HepG2 (cell line): ENCODE measurements around the gene TTLL4. TPM values are rescaled to one million over a fixed set of nuclear protein-coding genes. Genes with fewer than 3 reads are reported as not detected.

ENCODE experiments used
- ARHGAP35 ChIP-seq: sonication (generic); formaldehyde crosslinking; IDR thresholded peaks from 2 replicates; pipeline ENCODE4 v1.9.0; 2022; ENCODE audit warnings: mild to moderate bottlenecking, inconsistent platforms, moderate library complexity, missing genetic modification reagents, borderline replicate concordance
- CBX2 ChIP-seq, 2 experiments: fragments of 200-600 bp in 1 of 2; sonication (generic); formaldehyde crosslinking in 1 of 2; IDR thresholded peaks; 2 replicates each; pipeline versions ENCODE4 v1.7.0 to v1.8.1; 2018 to 2022; ENCODE audit warnings: low read depth in 2 of 2, low read length in 1 of 2, mild to moderate bottlenecking in 1 of 2, missing genetic modification reagents in 1 of 2
- MXI1 ChIP-seq: IDR thresholded peaks from 3 replicates; pipeline ENCODE4 v1.6.1; 2012; ENCODE audit warnings: low read depth, low read length, inconsistent platforms, borderline replicate concordance
- PHF21A ChIP-seq: sonication (generic); formaldehyde crosslinking; IDR thresholded peaks from 2 replicates; pipeline ENCODE4 v1.5.0; 2020; ENCODE audit warnings: mild to moderate bottlenecking, missing genetic modification reagents
- POLR2AphosphoS2 ChIP-seq: IDR thresholded peaks from 2 replicates; pipeline ENCODE4 v1.6.1; 2011; ENCODE audit warnings: low read depth, low read length, improper control_type of control experiment
- RCOR2 ChIP-seq: IDR thresholded peaks from 2 replicates; pipeline ENCODE4 v1.6.1; 2016; ENCODE audit warnings: missing biosample characterization, missing genetic modification reagents
- SAP130 ChIP-seq: IDR thresholded peaks from 2 replicates; pipeline ENCODE4 v1.6.1; 2016; ENCODE audit warnings: low read depth
- SRSF4 ChIP-seq: fragments of 200-400 bp; formaldehyde crosslinking; IDR thresholded peaks from one replicate; pipeline ENCODE4 v1.6.1; 2018; ENCODE audit warnings: mild to moderate bottlenecking, low read depth, low read length, moderate library complexity; ENCODE audit not compliant: poor library complexity, severe bottlenecking
- TCF7L2 ChIP-seq: IDR thresholded peaks from 2 replicates; pipeline ENCODE4 v1.6.1; 2011; ENCODE audit warnings: mild to moderate bottlenecking, low read depth, low read length, moderate library complexity
- TEAD3 ChIP-seq: optimal IDR thresholded peaks from 2 replicates; pipeline ENCODE3; 2016; ENCODE audit warnings: borderline replicate concordance
- ZBTB20 ChIP-seq: sonication (generic); formaldehyde crosslinking; IDR thresholded peaks from 2 replicates; pipeline ENCODE4 v1.8.1; 2023; ENCODE audit warnings: missing genetic modification reagents, low read depth, mild to moderate bottlenecking, borderline replicate concordance
- ZFP82 ChIP-seq: sonication (generic); formaldehyde crosslinking; IDR thresholded peaks from 2 replicates; pipeline ENCODE4 v1.5.1; 2020; ENCODE audit warnings: mild to moderate bottlenecking, missing genetic modification reagents, borderline replicate concordance
- ZKSCAN8 ChIP-seq: IDR thresholded peaks from 2 replicates; pipeline ENCODE4 v1.6.1; 2016; ENCODE audit warnings: borderline replicate concordance, missing genetic modification reagents, missing compliant biosample characterization
- ZNF629 ChIP-seq: sonication (generic); formaldehyde crosslinking; conservative IDR thresholded peaks from 2 replicates; pipeline ENCODE4 v1.5.0; 2020; ENCODE audit warnings: missing genetic modification reagents
- ZNF7 ChIP-seq: IDR thresholded peaks from 2 replicates; pipeline ENCODE4 v1.6.1; 2016; ENCODE audit warnings: missing biosample characterization, missing genetic modification reagents
- ZNF841 ChIP-seq: sonication (generic); formaldehyde crosslinking; IDR thresholded peaks from 2 replicates; pipeline ENCODE4 v1.8.1; 2023; ENCODE audit warnings: missing genetic modification reagents, borderline replicate concordance
- polyA plus RNA-seq, 8 experiments: library from polyadenylated mRNA; depleted of rRNA in 3 of 8; stranded (reverse) in 7 of 8; unstranded in 1 of 8; fragments of >200 nt; fragmentation: Illumina TruSeq in 4 of 8; extraction: Trizol in 4 of 8; gene quantifications; 2 replicates each; pipeline versions ENCODE4 v1.2.1 to v1.2.3, GENCODE V29; 2011 to 2016; ENCODE audit warnings: low read depth in 4 of 8, missing spikeins in 1 of 8, mixed read lengths in 1 of 8; ENCODE audit not compliant: insufficient read depth in 1 of 8
- total RNA-seq, 5 experiments: library from RNA; depleted of rRNA; stranded (reverse); fragments of >200 nt; fragmentation: Illumina TruSeq; extraction: Trizol; gene quantifications; 2 replicates each; pipeline ENCODE4 v1.2.3, GENCODE V29; 2016; ENCODE audit warnings: low read depth in 1 of 5
- TF ChIP-seq, protein P1 (sequence below): IDR thresholded peaks from 2 replicates; pipeline ENCODE4 v1.6.1; 2012; ENCODE audit warnings: low read depth, low read length, improper control_type of control experiment
- TF ChIP-seq, protein P2 (sequence below): sonication (generic); formaldehyde crosslinking; IDR thresholded peaks from 2 replicates; pipeline ENCODE4 v1.4.0; 2020; ENCODE audit warnings: missing genetic modification reagents
- TF ChIP-seq, protein P3 (sequence below): sonication (generic); formaldehyde crosslinking; IDR thresholded peaks from 2 replicates; pipeline ENCODE4 v1.8.1; 2022; ENCODE audit warnings: mild to moderate bottlenecking, missing genetic modification reagents
- TF ChIP-seq, protein P4 (sequence below): sonication (generic); formaldehyde crosslinking; IDR thresholded peaks from 2 replicates; pipeline ENCODE4 v1.5.0; 2020; ENCODE audit warnings: missing genetic modification reagents, mild to moderate bottlenecking, borderline replicate concordance
- TF ChIP-seq, protein P5 (sequence below): sonication (generic); formaldehyde crosslinking; IDR thresholded peaks from 2 replicates; pipeline ENCODE4 v1.8.1; 2023; ENCODE audit warnings: mild to moderate bottlenecking, missing genetic modification reagents

Gene TTLL4
- total and polyA plus RNA-seq, 2 of the 13 experiments (the other 11 are each of a cell fraction or from before 2014, with no cell fraction given) = 77.5 to 84.6 TPM

DNA sequence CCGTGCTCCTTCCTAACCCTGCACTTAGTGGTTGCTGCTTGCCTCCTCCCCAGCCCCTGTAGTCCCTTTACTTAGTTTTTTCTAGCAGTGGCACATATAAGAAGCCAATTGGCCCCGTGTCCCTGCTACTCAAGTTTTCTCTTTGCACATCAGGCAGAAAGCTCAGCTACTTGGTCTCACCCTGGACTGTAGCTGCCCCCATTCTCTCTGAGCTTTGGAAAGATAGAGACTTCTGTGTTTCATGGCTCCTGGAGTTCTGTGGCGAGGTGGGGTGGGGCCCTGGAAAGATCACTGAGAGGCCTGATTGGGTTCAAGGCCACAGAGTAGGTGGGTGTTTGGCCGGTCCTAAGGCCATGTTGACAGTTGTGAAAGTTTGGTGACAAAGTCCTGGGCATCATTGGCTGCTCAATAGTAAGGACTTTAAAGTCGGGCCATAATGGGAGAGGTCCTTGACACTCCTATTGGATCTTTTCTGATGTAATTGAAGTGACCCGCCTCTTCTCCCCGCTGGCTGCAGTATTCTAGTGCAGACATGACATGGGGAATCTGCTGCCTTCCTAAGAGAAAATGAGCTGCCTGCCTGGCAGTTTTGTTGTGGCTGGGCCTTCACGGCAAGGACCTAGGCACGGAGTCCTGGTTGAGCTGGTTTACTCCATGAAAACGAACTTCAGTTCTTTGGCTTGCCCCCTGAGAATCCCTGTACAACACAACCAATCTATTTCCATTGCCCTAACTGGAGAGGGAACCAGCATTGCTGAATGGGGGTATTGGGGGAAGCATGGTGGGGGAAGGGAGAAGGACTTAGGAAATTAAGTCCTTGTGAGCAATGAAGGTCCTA, 45.2 kb downstream of the TTLL4 start (continued):
- TF ChIP-seq, protein P1, sequence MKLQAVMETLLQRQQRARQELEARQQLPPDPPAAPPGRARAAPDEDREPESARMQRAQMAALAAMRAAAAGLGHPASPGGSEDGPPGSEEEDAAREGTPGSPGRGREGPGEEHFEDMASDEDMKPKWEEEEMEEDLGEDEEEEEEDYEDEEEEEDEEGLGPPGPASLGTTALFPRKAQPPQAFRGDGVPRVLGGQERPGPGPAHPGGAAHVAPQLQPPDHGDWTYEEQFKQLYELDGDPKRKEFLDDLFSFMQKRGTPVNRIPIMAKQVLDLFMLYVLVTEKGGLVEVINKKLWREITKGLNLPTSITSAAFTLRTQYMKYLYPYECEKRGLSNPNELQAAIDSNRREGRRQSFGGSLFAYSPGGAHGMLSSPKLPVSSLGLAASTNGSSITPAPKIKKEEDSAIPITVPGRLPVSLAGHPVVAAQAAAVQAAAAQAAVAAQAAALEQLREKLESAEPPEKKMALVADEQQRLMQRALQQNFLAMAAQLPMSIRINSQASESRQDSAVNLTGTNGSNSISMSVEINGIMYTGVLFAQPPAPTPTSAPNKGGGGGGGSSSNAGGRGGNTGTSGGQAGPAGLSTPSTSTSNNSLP = peak; percentile 85
- TF ChIP-seq SAP130 (CRISPR knock-in tag) (peak; percentile 93), RCOR2 (peak; percentile 99), ARHGAP35 (peak; percentile 82; the same call in 1 of the 2 replicates), ZNF841 (CRISPR knock-in tag) (no peak), ZNF7 (CRISPR knock-in tag) (no peak), MXI1 (peak; percentile 49; the same call in 1 of the 3 replicates), SRSF4 (no peak), TEAD3 (CRISPR knock-in tag) (peak; percentile 84), TCF7L2 (peak; percentile 30; the same call in 1 of the 2 replicates), CBX2 (IDR thresholded peaks at IDR 0.05; ENCODE audit: low read depth, low read length) (no peak), CBX2 (CRISPR knock-in tag; IDR thresholded peaks at IDR 0.05; ENCODE audit: low read depth) (no peak), ZKSCAN8 (CRISPR knock-in tag) (peak; percentile 93; the same call in 1 of the 2 replicates), PHF21A (CRISPR knock-in tag) (peak; percentile 100), ZBTB20 (peak; percentile 97), ZNF629 (peak; percentile 73), POLR2AphosphoS2 (no peak), ZFP82 (CRISPR knock-in tag) (no peak)
- TF ChIP-seq, protein P2, sequence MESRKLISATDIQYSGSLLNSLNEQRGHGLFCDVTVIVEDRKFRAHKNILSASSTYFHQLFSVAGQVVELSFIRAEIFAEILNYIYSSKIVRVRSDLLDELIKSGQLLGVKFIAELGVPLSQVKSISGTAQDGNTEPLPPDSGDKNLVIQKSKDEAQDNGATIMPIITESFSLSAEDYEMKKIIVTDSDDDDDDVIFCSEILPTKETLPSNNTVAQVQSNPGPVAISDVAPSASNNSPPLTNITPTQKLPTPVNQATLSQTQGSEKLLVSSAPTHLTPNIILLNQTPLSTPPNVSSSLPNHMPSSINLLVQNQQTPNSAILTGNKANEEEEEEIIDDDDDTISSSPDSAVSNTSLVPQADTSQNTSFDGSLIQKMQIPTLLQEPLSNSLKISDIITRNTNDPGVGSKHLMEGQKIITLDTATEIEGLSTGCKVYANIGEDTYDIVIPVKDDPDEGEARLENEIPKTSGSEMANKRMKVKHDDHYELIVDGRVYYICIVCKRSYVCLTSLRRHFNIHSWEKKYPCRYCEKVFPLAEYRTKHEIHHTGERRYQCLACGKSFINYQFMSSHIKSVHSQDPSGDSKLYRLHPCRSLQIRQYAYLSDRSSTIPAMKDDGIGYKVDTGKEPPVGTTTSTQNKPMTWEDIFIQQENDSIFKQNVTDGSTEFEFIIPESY (CRISPR knock-in tag) = 0 out of 2 replicates have a peak, but pooled peaks have one; percentile 78
- TF ChIP-seq, protein P3, sequence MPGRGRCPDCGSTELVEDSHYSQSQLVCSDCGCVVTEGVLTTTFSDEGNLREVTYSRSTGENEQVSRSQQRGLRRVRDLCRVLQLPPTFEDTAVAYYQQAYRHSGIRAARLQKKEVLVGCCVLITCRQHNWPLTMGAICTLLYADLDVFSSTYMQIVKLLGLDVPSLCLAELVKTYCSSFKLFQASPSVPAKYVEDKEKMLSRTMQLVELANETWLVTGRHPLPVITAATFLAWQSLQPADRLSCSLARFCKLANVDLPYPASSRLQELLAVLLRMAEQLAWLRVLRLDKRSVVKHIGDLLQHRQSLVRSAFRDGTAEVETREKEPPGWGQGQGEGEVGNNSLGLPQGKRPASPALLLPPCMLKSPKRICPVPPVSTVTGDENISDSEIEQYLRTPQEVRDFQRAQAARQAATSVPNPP = peak; percentile 84; the same call in 1 of the 2 replicates
- TF ChIP-seq, protein P4, sequence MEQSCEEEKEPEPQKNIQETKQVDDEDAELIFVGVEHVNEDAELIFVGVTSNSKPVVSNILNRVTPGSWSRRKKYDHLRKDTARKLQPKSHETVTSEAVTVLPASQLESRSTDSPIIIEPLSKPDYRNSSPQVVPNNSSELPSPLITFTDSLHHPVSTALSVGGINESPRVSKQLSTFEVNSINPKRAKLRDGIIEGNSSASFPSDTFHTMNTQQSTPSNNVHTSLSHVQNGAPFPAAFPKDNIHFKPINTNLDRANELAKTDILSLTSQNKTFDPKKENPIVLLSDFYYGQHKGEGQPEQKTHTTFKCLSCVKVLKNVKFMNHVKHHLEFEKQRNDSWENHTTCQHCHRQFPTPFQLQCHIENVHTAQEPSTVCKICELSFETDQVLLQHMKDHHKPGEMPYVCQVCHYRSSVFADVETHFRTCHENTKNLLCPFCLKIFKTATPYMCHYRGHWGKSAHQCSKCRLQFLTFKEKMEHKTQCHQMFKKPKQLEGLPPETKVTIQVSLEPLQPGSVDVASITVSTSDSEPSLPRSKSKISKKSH (CRISPR knock-in tag) = no peak; the same call in 1 of the 2 replicates
- TF ChIP-seq, protein P5, sequence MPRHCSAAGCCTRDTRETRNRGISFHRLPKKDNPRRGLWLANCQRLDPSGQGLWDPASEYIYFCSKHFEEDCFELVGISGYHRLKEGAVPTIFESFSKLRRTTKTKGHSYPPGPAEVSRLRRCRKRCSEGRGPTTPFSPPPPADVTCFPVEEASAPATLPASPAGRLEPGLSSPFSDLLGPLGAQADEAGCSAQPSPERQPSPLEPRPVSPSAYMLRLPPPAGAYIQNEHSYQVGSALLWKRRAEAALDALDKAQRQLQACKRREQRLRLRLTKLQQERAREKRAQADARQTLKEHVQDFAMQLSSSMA = peak; percentile 88
